HCT116 (cell line): ENCODE results near the gene NTN5. TPM values are rescaled to one million over a fixed set of nuclear protein-coding genes. Genes with fewer than 3 reads are reported as not detected.

Experiments used
- ATAC-seq: fragments of 200-7000 bp; cut with Tn5 transposase; 2 replicates; pipeline ENCODE4 v1.9.1; 2020; ENCODE audit warnings: mild to moderate bottlenecking, moderate library complexity
- BruUV-seq: library from RNA; stranded (reverse); fragments of 400-500 nt; replicated peaks from 2 replicates; lab custom pipeline; 2021; lab: Mats Ljungman, UMichigan
- CTCF ChIA-PET: fragments of 300-600 bp; sonication (Branson Sonifier 250); formaldehyde crosslinking; loops from one replicate; lab custom pipeline; 2021; ENCODE audit warnings: antibody characterized with exemption; lab: Charles Lee
- POLR2A ChIA-PET: fragments of 300-600, 350-600 bp; sonication (Branson Sonifier 250); formaldehyde crosslinking; loops from one replicate; lab custom pipeline; 2021; ENCODE audit warnings: antibody characterized with exemption; lab: Charles Lee
- RAD21 ChIA-PET, 2 experiments: fragments of 300-600 bp; sonication (Branson Sonifier 250); formaldehyde crosslinking; loops; one replicate each; lab custom pipeline; 2023; ENCODE audit warnings: low total read pairs in 2 of 2; ENCODE audit not compliant: uncharacterized antibody in 2 of 2, unreplicated experiment in 2 of 2, low non-redundant PET in 1 of 2; lab: Charles Lee
- DNase-seq: peaks from one replicate; pipeline ENCODE4 v3.0.0-alpha.2; 2010; ENCODE audit warnings: low read depth, low spot score
- H2AFZ ChIP-seq: fragments of 200-600 bp; shearing (Covaris generic), sonication (generic); 2 replicates; pipeline ENCODE4 v1.6.1; 2017; ENCODE audit warnings: low read depth, mixed run types, mixed read lengths, antibody characterized with exemption, low read length; ENCODE audit not compliant: poor library complexity, severe bottlenecking
- H3K27ac ChIP-seq: 2 replicates; pipeline ENCODE4 v1.5.1; 2012; ENCODE audit warnings: low read depth, low read length
- H3K27me3 ChIP-seq: fragments of 200-600 bp; sonication (generic); 2 replicates; pipeline ENCODE4 v1.6.1; 2016; ENCODE audit warnings: mixed run types, low read length, mixed read lengths; ENCODE audit not compliant: insufficient read depth
- H3K36me3 ChIP-seq, 2 experiments: fragments of 200-500 bp in 1 of 2; fragments of 200-600 bp in 1 of 2; sonication (Bioruptor generic) in 1 of 2; sonication (generic) in 1 of 2; 2 replicates each; pipeline versions ENCODE4 v1.5.1 to v1.6.1; 2014 to 2016; ENCODE audit warnings: low read length in 2 of 2, inconsistent platforms in 1 of 2, mixed read lengths in 1 of 2, mixed run types in 1 of 2; ENCODE audit not compliant: insufficient read depth in 2 of 2, control insufficient read depth in 1 of 2
- H3K4me1 ChIP-seq, 2 experiments: fragments of 200-600 bp in 1 of 2; sonication (generic) in 1 of 2; 2 replicates each; pipeline versions ENCODE4 v1.5.1 to v1.6.1; 2012 to 2017; ENCODE audit warnings: low read length in 2 of 2, inconsistent platforms in 1 of 2, mild to moderate bottlenecking in 1 of 2, mixed read lengths in 1 of 2, mixed run types in 1 of 2, moderate library complexity in 1 of 2; ENCODE audit not compliant: insufficient read depth in 2 of 2, control insufficient read depth in 1 of 2
- H3K4me2 ChIP-seq: fragments of 200-600 bp; sonication (generic); 2 replicates; pipeline ENCODE4 v1.6.1; 2017; ENCODE audit warnings: mixed run types, low read length, mixed read lengths
- H3K4me3 ChIP-seq, 2 experiments: fragments of 200-600 bp in 1 of 2; sonication (generic) in 1 of 2; replicated peaks in 1 of 2; 2 replicates each; pipeline ENCODE4 v1.5.1; 2011 to 2016; ENCODE audit warnings: low read length in 2 of 2, control low read depth in 1 of 2, low read depth in 1 of 2, mild to moderate bottlenecking in 1 of 2, mixed read lengths in 1 of 2, mixed run types in 1 of 2
- H3K79me2 ChIP-seq: fragments of 200-600 bp; sonication (generic); 2 replicates; pipeline ENCODE4 v1.6.1; 2017; ENCODE audit warnings: mild to moderate bottlenecking, mixed run types, low read length, moderate library complexity, mixed read lengths; ENCODE audit not compliant: insufficient read depth
- H3K9ac ChIP-seq: fragments of 200-600 bp; sonication (generic); 2 replicates; pipeline ENCODE4 v1.6.1; 2016; ENCODE audit warnings: low read length, mixed read lengths
- H3K9me2 ChIP-seq: fragments of 200-600 bp; sonication (generic), shearing (Covaris generic); 2 replicates; pipeline ENCODE4 v1.6.1; 2017; ENCODE audit warnings: mixed run types, mild to moderate bottlenecking, moderate library complexity; ENCODE audit not compliant: insufficient read depth
- H3K9me3 ChIP-seq, 2 experiments: fragments of 200-500 bp in 1 of 2; fragments of 200-600 bp in 1 of 2; sonication (Bioruptor generic) in 1 of 2; sonication (generic) in 1 of 2; 2 replicates each; pipeline ENCODE4 v1.6.1; 2014 to 2017; ENCODE audit warnings: low read length in 2 of 2, mixed read lengths in 2 of 2, inconsistent platforms in 1 of 2, low read depth in 1 of 2, mild to moderate bottlenecking in 1 of 2, mixed run types in 1 of 2, moderate library complexity in 1 of 2; ENCODE audit not compliant: control insufficient read depth in 1 of 2, insufficient read depth in 1 of 2
- H4K20me1 ChIP-seq: fragments of 200-600 bp; sonication (generic), shearing (Covaris generic); 2 replicates; pipeline ENCODE4 v1.6.1; 2017; ENCODE audit warnings: mixed run types, mild to moderate bottlenecking, moderate library complexity; ENCODE audit not compliant: insufficient read depth
- CEBPB ChIP-seq: IDR thresholded peaks from 2 replicates; pipeline ENCODE4 v1.6.1; 2012; ENCODE audit warnings: low read depth
- EGR1 ChIP-seq: IDR thresholded peaks from 2 replicates; pipeline ENCODE4 v1.6.1; 2012; ENCODE audit warnings: low read depth
- ELF1 ChIP-seq: IDR thresholded peaks from 2 replicates; pipeline ENCODE4 v1.6.1; 2012; ENCODE audit warnings: low read depth, borderline replicate concordance
- EZH2 ChIP-seq: fragments of 200-600 bp; sonication (generic); IDR thresholded peaks from 2 replicates; pipeline ENCODE4 v1.6.1; 2017; ENCODE audit warnings: antibody characterized with exemption, mixed run types
- EZH2phosphoT487 ChIP-seq: fragments of 200-600 bp; IDR thresholded peaks from 2 replicates; pipeline ENCODE4 v1.6.1; 2018; ENCODE audit warnings: antibody characterized with exemption, borderline replicate concordance
- FOSL1 ChIP-seq: IDR thresholded peaks from 2 replicates; pipeline ENCODE4 v1.6.1; 2012; ENCODE audit warnings: low read depth
- JUND ChIP-seq: IDR thresholded peaks from 2 replicates; pipeline ENCODE4 v1.6.1; 2012
- POLR2A ChIP-seq: IDR thresholded peaks from 2 replicates; pipeline ENCODE4 v1.7.0; 2011; ENCODE audit warnings: borderline replicate concordance; ENCODE audit not compliant: insufficient read depth, insufficient read length; ENCODE audit errors: extremely low read depth
- POLR2AphosphoS5 ChIP-seq: IDR thresholded peaks from 2 replicates; pipeline ENCODE4 v1.6.1; 2011; ENCODE audit warnings: mild to moderate bottlenecking, low read depth, low read length, moderate library complexity
- SIN3A ChIP-seq: IDR thresholded peaks from 2 replicates; pipeline ENCODE4 v1.6.1; 2012; ENCODE audit warnings: low read depth
- SP1 ChIP-seq: IDR thresholded peaks from 2 replicates; pipeline ENCODE4 v1.6.1; 2012; ENCODE audit warnings: low read depth
- SRF ChIP-seq: IDR thresholded peaks from 2 replicates; pipeline ENCODE4 v1.6.1; 2012; ENCODE audit warnings: low read depth
- TCF7L2 ChIP-seq: IDR thresholded peaks from 2 replicates; pipeline ENCODE4 v1.7.0; 2011; ENCODE audit warnings: borderline replicate concordance, inconsistent platforms; ENCODE audit not compliant: insufficient read depth, insufficient read length; ENCODE audit errors: extremely low read depth
- ZFX ChIP-seq: fragments of 450-650 bp; IDR thresholded peaks from 2 replicates; pipeline ENCODE4 v1.6.1; 2017
- ZNF274 ChIP-seq: fragments of 200-500 bp; sonication (Bioruptor generic); IDR thresholded peaks from 2 replicates; pipeline ENCODE4 v1.6.1; 2014; ENCODE audit warnings: mild to moderate bottlenecking, low read depth, low read length, inconsistent platforms
- intact Hi-C: fragments of 100-400 bp; cut with micrococcal nuclease; formaldehyde crosslinking; loops from 2 replicates; pipeline ENCODE4 v1.10.0; 2022
- total RNA-seq: library from RNA; stranded (reverse); gene quantifications from one replicate; pipeline ENCODE4 v1.2.1, GENCODE V29; 2021; ENCODE audit not compliant: unreplicated experiment
- TF ChIP-seq, protein P1 (sequence below), 3 experiments: fragments of 200-600 bp in 1 of 3; sonication (generic) in 1 of 3; IDR thresholded peaks in 2 of 3; conservative IDR thresholded peaks in 1 of 3; 2 replicates each; pipeline ENCODE4 v1.5.1; 2012 to 2017; ENCODE audit warnings: low read depth in 2 of 3, low read length in 2 of 3, antibody characterized with exemption in 1 of 3, borderline replicate concordance in 1 of 3, control low read depth in 1 of 3, mild to moderate bottlenecking in 1 of 3, mixed read lengths in 1 of 3, mixed run types in 1 of 3, moderate library complexity in 1 of 3; ENCODE audit not compliant: insufficient read depth in 1 of 3
- TF ChIP-seq, protein P2 (sequence below): IDR thresholded peaks from 2 replicates; pipeline ENCODE4 v1.6.1; 2012; ENCODE audit warnings: low read depth
- TF ChIP-seq, protein P3 (sequence below): IDR thresholded peaks from 2 replicates; pipeline ENCODE4 v1.6.1; 2012

NTN5 gene
- total RNA-seq, 1 experiment from 2014 or later: 3.1 TPM

DNA sequence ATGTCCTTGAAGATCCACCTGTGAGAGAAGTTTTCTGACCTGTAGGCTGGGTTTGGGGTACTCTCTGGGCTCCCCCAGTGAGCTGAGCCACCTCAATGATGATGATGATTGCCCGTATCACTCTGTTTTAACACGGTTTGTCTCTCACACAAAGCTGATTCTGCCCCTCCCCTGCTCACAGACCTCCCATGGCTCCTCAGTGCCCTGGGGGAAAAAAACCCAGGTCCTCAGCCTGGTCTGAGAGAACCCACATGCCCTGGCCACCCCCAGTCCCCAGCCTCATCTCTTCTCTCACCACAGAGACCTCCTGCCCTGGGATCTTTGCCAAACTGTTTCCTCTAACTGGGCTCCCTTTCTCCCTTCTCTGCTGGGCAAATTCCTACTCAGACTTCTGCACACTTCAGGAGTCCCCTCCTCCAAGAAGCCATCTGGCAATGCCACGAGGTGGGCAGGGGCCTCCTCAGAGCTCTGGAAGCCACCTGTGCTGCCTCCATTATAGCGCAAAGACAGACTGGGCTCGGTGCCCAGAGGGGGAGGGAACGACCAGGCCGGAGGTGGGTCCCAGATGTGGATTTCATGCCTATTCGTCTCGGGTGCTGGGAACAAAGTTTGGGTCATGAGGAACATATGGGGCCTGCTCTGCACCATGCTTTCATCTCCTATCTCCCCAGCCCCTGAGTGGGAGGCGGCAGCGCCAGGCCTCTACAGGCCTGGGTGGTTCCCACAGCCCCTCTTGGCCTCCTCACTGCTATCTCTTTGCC is 18.3 kb downstream of the NTN5 start:
- no peaks in the 10 kb centered on the region for H3K9me2 ChIP-seq
- no peaks in the 10 kb centered on the region for H4K20me1 ChIP-seq
- DNase-seq (no peak), ATAC-seq (no peak)
- ChIA-PET RAD21 (no interaction called here), CTCF (no interaction called here), POLR2A (interaction anchor here (0.7 kb wide), 1 partner anchor 35 kb away, joined by 5 read pairs; the partner anchor contains the start of genes RPL18 and SPHK2)
- intact Hi-C loops: no loop called here
- peaks cover 9 to 43% of the 10 kb centered on the region in 2 experiments for H3K4me1 ChIP-seq
- no peaks in the 10 kb centered on the region for H3K9me3 ChIP-seq
- H3K4me3 ChIP-seq: no peak overlapping the region
- no peaks in the 10 kb centered on the region for H3K27me3 ChIP-seq
- H3K27ac ChIP-seq: no peak overlapping the region
- H3K36me3 ChIP-seq: no peaks in the 10 kb centered on the region
- H2AFZ ChIP-seq: no peak overlapping the region
- H3K9ac ChIP-seq: no peak overlapping the region
- no TSS peak for BruUV-seq
- no peak for TF ChIP-seq ZFX
- no peak for TF ChIP-seq POLR2AphosphoS5
- TF ChIP-seq TCF7L2: no peak
- TF ChIP-seq, protein P1, sequence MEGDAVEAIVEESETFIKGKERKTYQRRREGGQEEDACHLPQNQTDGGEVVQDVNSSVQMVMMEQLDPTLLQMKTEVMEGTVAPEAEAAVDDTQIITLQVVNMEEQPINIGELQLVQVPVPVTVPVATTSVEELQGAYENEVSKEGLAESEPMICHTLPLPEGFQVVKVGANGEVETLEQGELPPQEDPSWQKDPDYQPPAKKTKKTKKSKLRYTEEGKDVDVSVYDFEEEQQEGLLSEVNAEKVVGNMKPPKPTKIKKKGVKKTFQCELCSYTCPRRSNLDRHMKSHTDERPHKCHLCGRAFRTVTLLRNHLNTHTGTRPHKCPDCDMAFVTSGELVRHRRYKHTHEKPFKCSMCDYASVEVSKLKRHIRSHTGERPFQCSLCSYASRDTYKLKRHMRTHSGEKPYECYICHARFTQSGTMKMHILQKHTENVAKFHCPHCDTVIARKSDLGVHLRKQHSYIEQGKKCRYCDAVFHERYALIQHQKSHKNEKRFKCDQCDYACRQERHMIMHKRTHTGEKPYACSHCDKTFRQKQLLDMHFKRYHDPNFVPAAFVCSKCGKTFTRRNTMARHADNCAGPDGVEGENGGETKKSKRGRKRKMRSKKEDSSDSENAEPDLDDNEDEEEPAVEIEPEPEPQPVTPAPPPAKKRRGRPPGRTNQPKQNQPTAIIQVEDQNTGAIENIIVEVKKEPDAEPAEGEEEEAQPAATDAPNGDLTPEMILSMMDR (IDR thresholded peaks at IDR 0.05 in 2 of 3, conservative IDR thresholded peaks at IDR 0.05 in 1 of 3; ENCODE audit: borderline replicate concordance in 1 of 3, insufficient read depth in 1 of 3, low read depth in 2 of 3, low read length in 2 of 3): no peak
- no peak for TF ChIP-seq EZH2
- TF ChIP-seq EZH2phosphoT487: no peak
- TF ChIP-seq, protein P2, sequence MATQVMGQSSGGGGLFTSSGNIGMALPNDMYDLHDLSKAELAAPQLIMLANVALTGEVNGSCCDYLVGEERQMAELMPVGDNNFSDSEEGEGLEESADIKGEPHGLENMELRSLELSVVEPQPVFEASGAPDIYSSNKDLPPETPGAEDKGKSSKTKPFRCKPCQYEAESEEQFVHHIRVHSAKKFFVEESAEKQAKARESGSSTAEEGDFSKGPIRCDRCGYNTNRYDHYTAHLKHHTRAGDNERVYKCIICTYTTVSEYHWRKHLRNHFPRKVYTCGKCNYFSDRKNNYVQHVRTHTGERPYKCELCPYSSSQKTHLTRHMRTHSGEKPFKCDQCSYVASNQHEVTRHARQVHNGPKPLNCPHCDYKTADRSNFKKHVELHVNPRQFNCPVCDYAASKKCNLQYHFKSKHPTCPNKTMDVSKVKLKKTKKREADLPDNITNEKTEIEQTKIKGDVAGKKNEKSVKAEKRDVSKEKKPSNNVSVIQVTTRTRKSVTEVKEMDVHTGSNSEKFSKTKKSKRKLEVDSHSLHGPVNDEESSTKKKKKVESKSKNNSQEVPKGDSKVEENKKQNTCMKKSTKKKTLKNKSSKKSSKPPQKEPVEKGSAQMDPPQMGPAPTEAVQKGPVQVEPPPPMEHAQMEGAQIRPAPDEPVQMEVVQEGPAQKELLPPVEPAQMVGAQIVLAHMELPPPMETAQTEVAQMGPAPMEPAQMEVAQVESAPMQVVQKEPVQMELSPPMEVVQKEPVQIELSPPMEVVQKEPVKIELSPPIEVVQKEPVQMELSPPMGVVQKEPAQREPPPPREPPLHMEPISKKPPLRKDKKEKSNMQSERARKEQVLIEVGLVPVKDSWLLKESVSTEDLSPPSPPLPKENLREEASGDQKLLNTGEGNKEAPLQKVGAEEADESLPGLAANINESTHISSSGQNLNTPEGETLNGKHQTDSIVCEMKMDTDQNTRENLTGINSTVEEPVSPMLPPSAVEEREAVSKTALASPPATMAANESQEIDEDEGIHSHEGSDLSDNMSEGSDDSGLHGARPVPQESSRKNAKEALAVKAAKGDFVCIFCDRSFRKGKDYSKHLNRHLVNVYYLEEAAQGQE: no peak
- no peak for TF ChIP-seq SRF
- no peak for TF ChIP-seq CEBPB
- TF ChIP-seq, protein P3, sequence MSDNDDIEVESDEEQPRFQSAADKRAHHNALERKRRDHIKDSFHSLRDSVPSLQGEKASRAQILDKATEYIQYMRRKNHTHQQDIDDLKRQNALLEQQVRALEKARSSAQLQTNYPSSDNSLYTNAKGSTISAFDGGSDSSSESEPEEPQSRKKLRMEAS: no peak
- TF ChIP-seq ELF1: no peak
- no peak for TF ChIP-seq ZNF274
- no peak for TF ChIP-seq POLR2A
- TF ChIP-seq FOSL1: no peak
- no peak for TF ChIP-seq SIN3A
- TF ChIP-seq JUND: no peak
- TF ChIP-seq SP1: no peak
- TF ChIP-seq EGR1: no peak
- H3K4me2 ChIP-seq: no peak overlapping the region
- no peaks in the 10 kb centered on the region for H3K79me2 ChIP-seq
